Osteoblast (primary cell): ENCODE results near the gene GTF2H3. TPM values are rescaled to one million over a fixed set of nuclear protein-coding genes. Genes with fewer than 3 reads are reported as not detected.

Experiments
- DNase-seq: peaks from one replicate; pipeline ENCODE4 v3.0.0; 2011; ENCODE audit warnings: low spot score, mixed read lengths; ENCODE audit not compliant: insufficient read length; ENCODE audit errors: missing footprints
- H2AFZ ChIP-seq: 2 replicates; pipeline ENCODE4 v1.6.0; 2011; ENCODE audit warnings: mild to moderate bottlenecking, low read length
- H3K27ac ChIP-seq: 2 replicates; pipeline ENCODE4 v1.5.1; 2011; ENCODE audit warnings: mild to moderate bottlenecking, low read depth, low read length, moderate library complexity
- H3K27me3 ChIP-seq: 2 replicates; pipeline ENCODE4 v1.6.0; 2012; ENCODE audit warnings: mild to moderate bottlenecking, control low read depth, inconsistent platforms, low read length, moderate library complexity; ENCODE audit not compliant: insufficient read depth
- H3K36me3 ChIP-seq: 2 replicates; pipeline ENCODE4 v1.5.1; 2011; ENCODE audit warnings: mild to moderate bottlenecking, low read length, control low read depth, moderate library complexity; ENCODE audit not compliant: insufficient read depth
- H3K4me1 ChIP-seq: 2 replicates; pipeline ENCODE4 v1.5.1; 2011; ENCODE audit warnings: mild to moderate bottlenecking, low read length, control low read depth, moderate library complexity; ENCODE audit not compliant: insufficient read depth
- H3K4me2 ChIP-seq: 2 replicates; pipeline ENCODE4 v1.6.0; 2011; ENCODE audit warnings: mild to moderate bottlenecking, low read length; ENCODE audit not compliant: insufficient read depth
- H3K4me3 ChIP-seq: fragments of 200-600 bp; sonication (generic); 3 replicates; pipeline ENCODE4 v1.5.1; 2012; ENCODE audit warnings: mild to moderate bottlenecking, low read length, inconsistent platforms; ENCODE audit not compliant: insufficient read depth
- H3K79me2 ChIP-seq: 2 replicates; pipeline ENCODE4 v1.6.0; 2012; ENCODE audit warnings: mild to moderate bottlenecking, low read length, control low read depth, inconsistent platforms; ENCODE audit not compliant: insufficient read depth
- H3K9me3 ChIP-seq: 2 replicates; pipeline ENCODE4 v1.5.1; 2011; ENCODE audit warnings: low read depth, low read length, control low read depth
- H4K20me1 ChIP-seq: 2 replicates; pipeline ENCODE4 v1.6.0; 2012; ENCODE audit warnings: mild to moderate bottlenecking, low read length, control low read depth; ENCODE audit not compliant: insufficient read depth
- CTCF ChIP-seq: IDR thresholded peaks from 2 replicates; pipeline ENCODE4 v1.5.1; 2011; ENCODE audit warnings: mild to moderate bottlenecking, low read depth, low read length, moderate library complexity; ENCODE audit errors: extremely low read depth
- total RNA-seq: library from RNA; depleted of rRNA; stranded (reverse); fragments of >200 nt; gene quantifications from 2 replicates; pipeline ENCODE4 v1.2.3, GENCODE V29; 2012

The GTF2H3 gene
- total RNA-seq, 1 donor, result 38.7 TPM

- H3K36me3 ChIP-seq, result peaks cover 44% of the 10 kb centered on the region
- no peaks in the 10 kb centered on the region for H3K27me3 ChIP-seq
- H3K27ac ChIP-seq, result no peak overlapping the region
- peaks cover 2% of the 10 kb centered on the region for H3K79me2 ChIP-seq
- H2AFZ ChIP-seq, result no peak overlapping the region
- no peak overlapping the region for H3K4me2 ChIP-seq
- DNase-seq, result no peak
- no peaks in the 10 kb centered on the region for H3K4me1 ChIP-seq
- H3K9me3 ChIP-seq, result no peaks in the 10 kb centered on the region
- H3K4me3 ChIP-seq, result no peak overlapping the region
- no peaks in the 10 kb centered on the region for H4K20me1 ChIP-seq
- no peak for TF ChIP-seq CTCF
These were observed 11.8 kb downstream of the GTF2H3 start for GRCh38 chr12:123645380-123645779.

GRCh38 chr12:123645878-123646277 is 12.2 kb downstream of the GTF2H3 start:
- Histone ChIP-seq H3K79me2 (peaks cover 2% of the 10 kb centered on the region), H4K20me1 (no peaks in the 10 kb centered on the region), H3K4me2 (no peak overlapping the region), H2AFZ (no peak overlapping the region), H3K4me1 (no peaks in the 10 kb centered on the region), H3K9me3 (no peaks in the 10 kb centered on the region), H3K27me3 (no peaks in the 10 kb centered on the region), H3K27ac (no peak overlapping the region), H3K36me3 (peaks cover 49% of the 10 kb centered on the region), H3K4me3 (no peak overlapping the region)
- TF ChIP-seq CTCF, result no peak
- no peak for DNase-seq

GRCh38 chr12:123648401-123648800 is 14.8 kb downstream of the GTF2H3 start:
- Histone ChIP-seq H3K36me3 (peaks cover 58% of the 10 kb centered on the region), H3K4me3 (no peak overlapping the region)

GRCh38 chr12:123654129-123654701 is 20.6 kb downstream of the GTF2H3 start:
- Histone ChIP-seq H3K79me2 (peaks cover 1% of the 10 kb centered on the region), H4K20me1 (no peaks in the 10 kb centered on the region), H3K27ac (no peak overlapping the region), H3K4me2 (no peak overlapping the region), H3K4me1 (peaks cover under 1% of the 10 kb centered on the region), H2AFZ (no peak overlapping the region), H3K4me3 (no peak overlapping the region), H3K27me3 (no peaks in the 10 kb centered on the region), H3K36me3 (peaks cover 56% of the 10 kb centered on the region), H3K9me3 (no peaks in the 10 kb centered on the region)
- DNase-seq, result no peak
- TF ChIP-seq CTCF, result no peak

More at GRCh38 chr12:123648401-123648800, 14.8 kb downstream of the GTF2H3 start:
- Histone ChIP-seq H3K4me2 (no peak overlapping the region), H3K27ac (no peak overlapping the region), H4K20me1 (no peaks in the 10 kb centered on the region), H2AFZ (no peak overlapping the region), H3K4me1 (no peaks in the 10 kb centered on the region), H3K27me3 (no peaks in the 10 kb centered on the region), H3K79me2 (peaks cover 2% of the 10 kb centered on the region), H3K9me3 (no peaks in the 10 kb centered on the region)
- no peak for DNase-seq
- TF ChIP-seq CTCF, result no peak
